ENCODE results near the gene SDC4.

Gene SDC4, protein sequence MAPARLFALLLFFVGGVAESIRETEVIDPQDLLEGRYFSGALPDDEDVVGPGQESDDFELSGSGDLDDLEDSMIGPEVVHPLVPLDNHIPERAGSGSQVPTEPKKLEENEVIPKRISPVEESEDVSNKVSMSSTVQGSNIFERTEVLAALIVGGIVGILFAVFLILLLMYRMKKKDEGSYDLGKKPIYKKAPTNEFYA

DNA sequence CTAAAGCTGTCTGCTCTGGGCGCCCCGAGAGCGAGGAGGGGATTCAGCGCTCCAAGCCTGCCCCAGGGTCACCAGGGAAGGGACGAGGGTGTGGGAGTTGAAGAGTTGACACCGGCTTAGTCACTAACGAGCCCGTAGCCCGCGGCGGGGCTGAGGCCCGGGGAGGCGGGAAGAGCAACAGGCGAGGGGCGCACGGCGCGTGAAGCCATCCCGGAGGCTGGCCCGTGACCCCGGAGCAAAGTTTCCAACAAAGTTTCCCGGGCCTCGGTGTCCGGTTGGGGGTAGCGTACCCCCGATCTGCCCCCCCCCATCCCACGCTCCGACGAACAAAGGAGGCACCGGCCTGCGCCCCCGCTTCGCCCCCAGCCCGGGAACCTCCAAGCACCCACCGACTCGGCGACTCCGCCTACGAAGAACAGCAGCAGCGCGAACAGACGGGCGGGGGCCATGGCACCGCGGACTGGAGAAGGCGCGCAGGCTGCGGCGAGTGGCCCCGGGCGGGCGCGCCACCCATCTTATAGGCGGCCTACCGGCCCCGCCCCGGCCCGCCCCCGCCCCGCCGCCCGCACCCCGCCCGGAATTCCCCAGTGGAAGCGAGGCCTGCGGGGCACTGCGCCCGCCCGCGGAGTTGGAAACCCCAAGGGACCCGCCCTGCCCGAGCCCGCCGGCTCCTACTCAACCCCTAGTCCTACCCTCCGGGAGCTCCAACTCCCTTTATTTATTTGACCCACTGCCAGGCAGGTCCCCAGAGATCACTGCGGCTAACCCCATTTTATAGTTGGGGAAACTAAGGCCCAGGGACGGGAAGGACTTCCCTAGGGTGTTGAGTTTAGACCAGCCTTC lies at the start of gene SDC4:
Gene SDC4 (minus strand): TSS at position 489 of the 843 bp plus-strand sequence. CDS start 40 bp downstream, at position 449.
- peak; percentile 44 for DNase-seq (ENCODE audit: low read depth)

DNA sequence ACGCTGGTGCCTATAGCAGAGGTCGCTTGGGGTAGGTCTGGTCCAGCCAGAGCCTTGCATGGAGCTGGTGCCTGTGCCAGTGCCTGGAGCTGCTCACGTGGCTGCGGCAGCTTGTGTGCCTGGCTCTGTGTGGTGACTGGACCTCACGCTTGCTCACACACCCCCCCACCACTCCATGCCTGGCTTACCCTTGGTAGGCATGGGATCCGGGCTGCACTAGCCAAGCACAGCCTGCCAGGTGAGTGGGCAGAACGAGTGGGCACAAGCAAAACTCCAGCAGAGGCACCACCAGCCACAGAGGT lies 46.8 kb upstream of the SDC4 start:
- DNase-seq (ENCODE audit: low read depth), result no peak

DNA sequence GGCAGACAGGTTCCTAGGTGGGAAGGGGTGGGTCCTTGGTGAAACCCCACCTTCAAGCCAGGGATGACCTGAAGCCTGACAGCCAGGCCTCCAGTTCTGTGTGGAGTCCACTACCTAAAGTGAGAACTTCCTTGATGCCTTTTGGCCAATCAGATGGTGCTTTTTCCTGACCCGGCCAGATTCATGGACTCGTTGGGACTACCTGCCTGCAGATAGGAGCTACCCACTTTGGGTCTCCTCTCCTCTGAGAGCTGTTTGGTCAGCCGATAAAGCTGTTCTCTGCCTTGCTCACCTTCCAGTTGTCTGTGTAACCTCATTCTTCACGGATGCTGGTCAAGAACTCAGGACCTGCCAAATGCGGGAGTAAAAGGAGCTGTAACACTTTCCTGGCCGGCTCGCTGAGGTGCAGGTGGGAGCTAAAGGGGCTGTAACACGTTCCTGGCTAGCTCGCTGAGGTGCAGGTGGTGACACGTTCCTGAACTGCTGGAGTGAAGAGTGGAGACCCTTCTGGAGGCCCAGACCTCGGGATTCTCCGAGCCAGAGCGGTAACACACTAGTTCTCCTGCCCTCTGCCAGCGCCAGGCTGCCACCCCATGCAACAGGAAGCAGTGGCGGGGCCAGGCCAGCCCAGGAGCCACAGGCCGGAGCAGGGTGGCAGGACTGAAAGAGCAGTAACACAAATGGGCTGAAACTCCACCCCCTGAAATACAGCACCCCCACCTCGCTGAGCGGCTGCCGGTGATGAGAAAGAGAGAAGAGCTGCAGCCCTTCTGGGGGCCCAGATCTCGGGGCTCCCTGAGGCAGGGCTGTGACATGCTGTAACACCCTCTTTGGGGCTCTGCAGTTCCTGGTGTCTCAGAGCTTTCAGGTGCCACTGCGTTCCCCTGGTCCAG lies 46.2 kb upstream of the SDC4 start:
- DNase-seq (ENCODE audit: low read depth), result no peak

DNA sequence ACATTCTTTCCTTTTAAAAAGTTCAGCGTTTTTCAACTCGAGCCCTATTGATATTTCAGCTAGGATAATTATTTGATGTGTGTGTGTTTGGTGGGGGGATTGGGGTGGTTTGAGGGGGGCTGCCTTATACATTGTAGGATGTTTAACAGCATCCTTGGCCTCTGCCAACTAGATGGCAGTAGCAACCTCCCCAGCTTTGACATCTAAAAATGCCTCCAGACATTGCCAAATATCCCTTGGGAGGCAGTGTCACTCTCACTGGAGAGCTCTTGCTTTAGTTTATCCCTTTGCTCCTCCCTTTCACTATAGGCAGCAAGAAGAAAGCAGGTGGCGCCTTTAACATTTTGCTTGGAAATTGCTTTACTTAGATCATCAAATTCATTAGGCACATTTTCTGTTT lies 44.5 kb upstream of the SDC4 start:
- no peak for DNase-seq (ENCODE audit: low read depth)

DNA sequence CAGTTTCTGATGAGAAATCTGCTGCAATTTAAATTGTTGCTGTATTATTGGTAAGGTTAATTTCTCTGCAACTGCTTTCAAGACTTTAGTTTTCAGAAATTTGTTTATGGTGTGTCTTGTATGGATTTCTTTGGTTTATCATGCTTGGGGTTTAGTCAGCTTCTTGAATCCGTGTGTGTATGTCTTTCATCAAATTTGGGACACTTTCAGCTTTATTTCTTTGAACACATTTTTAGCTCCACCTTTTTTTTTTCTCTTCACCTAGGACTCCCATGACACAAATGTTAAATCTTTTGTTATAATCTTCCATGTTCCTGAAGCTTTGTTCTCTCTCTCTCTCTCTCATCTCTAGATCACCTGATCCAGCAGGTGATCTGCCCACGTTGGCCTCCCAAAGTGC lies 43.3 kb upstream of the SDC4 start:
- DNase-seq (ENCODE audit: low read depth), result no peak

DNA sequence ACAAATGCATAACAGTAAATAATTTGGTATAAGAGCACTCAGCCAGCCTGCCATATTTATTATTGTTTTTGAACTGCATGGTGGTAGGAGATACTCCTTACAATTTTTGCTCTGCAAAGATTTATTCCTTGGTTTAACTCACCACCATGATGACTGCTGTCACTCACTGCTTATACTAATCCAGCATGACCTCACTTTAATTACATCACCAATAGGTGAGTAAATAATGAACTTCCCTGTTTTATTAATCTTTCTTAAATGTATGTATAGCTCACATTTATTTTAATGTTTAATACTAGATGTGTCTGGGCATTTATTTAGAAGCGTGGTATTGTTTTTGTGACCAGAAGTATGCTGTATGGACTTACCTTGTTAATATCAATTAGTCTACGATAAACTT lies 42.7 kb upstream of the SDC4 start:
- no peak for DNase-seq (ENCODE audit: low read depth)

DNA sequence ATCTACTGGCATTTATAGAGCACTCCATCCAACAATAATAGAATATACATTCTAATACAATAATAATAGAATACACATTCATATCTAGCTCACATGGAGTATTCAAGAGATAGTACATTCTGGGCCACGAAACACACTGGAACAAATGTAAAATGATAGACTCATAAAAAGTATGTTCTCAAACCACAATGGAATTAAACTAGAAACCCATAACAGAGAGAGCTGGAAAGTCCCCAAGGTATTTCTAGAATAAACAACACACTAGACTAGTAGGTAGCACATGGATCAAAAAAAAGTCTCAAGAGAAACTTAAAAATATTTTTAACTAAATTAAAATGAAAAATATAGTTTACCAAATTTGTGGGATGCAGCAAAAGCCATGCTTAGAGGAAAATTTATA lies 39.0 kb upstream of the SDC4 start:
- DNase-seq (ENCODE audit: low read depth), result no peak

DNA sequence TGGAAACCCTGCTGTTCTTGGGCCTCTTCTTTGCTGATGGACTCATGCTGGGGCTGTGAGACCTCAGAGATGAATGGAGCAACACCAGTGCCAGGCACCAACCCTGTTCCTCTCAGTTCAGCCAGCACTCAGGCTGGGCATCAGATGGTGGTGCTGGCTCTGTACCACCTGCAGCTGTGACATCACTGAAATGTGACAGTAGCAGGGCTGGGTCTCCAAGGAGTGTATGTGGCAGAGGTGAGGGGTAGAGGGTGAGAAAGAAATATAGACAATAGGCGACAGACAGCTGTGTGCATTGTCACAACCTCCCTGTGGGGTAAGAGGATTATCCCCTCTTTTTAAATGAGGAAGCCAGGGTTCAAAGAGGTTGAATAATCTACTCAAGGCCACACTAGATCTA lies 30.0 kb upstream of the SDC4 start, which contains the start of gene TP53TG5:
Gene TP53TG5 (minus strand): TSS at position 135 of the 400 bp plus-strand sequence. CDS start 89 bp downstream, at position 46.
- DNase-seq (ENCODE audit: low read depth), result no peak

DNA sequence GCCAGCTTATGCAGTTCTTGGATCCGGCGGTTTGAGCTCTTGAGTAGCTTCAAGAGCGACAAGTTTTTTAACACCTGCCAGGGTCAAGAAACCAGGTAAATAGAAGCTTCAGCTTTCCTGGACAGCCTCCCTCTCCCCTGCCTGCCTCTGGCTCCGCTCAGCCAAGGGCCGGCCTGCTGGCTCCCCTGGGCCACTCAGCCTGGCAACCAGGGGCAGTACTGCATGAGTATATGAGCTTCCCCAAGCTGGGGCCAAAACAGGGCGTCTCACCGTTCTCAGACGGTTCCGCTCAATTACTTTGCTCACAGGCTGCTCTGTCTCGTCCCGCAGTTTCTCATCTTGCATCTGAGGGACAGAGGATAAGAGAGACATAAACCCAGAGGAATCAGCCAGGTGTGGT lies 29.0 kb upstream of the SDC4 start:
- DNase-seq (ENCODE audit: low read depth), result no peak

DNA sequence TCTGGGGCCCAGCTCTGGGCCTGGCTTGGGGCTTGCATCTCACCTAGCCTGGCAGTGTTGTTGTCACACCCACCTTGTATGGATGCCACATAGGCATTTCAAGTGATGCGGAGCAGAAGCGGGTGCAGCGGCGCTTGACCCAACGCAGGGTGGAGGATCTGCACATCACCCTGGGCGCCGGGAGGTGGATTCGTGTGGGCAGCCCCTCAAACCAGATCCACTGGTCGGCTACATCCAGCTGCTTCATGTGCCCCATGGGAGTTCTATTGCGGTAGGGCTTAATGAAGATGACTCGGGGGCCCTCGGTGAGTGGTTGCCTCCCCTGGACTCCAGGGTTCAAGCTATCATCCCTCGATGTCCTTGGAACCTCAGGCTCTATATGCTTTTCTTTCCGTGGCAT lies 26.7 kb upstream of the SDC4 start:
- no peak for DNase-seq (ENCODE audit: low read depth)

DNA sequence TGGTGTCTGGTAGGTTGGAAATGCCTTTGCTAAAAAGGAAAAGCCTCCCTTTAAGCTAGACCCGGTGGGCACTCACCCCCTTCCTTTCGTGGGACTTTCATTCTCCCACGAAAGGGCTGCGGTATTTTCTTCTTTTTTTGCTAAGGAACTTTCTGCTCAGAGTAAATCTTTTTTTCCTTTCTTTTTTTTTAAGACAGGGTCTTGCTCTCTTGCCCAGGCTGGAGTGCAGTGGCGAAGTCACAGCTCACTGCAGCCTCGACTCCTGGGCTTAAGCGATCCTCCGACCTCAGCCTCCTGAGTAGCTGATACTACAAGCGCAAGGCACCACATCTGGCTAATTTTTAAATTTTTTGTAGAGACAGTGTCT lies 25.9 kb upstream of the SDC4 start:
- DNase-seq (ENCODE audit: low read depth), result no peak

DNA sequence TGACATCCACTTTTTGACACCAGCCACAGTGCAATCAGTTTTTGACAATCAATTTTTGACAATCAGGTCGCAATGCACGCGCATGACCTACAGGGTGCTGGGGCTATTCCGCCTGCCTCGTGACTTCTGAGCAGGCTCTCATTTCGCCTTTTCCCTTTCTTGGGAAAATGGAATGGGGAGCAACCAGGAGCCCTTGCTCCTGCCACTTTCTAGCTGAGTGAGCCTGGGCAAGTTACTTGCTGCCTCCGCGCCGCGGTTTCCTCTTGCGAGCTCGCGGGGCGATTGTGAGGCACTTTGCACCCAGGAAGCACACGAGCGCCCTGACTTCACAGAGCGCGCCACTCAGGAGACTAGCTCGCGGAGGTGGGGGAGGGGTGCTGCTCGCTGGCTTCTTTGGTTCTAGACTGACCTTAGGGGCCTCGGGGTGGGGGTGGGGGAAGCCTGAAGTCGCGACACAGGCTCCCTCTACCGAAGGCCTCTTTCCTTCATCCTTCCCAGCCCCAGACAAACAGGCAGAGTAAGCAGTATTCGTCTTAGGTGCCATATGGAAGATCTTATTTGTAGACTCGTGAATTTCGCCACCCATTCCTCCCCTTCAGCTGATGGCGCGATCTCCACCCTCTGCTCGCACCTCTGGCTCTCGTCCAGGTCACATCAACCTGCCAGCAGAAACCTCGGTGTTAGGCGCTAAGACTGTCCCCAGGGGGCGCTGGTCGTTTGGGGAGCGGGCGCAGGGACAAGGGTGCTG lies 25.3 kb upstream of the SDC4 start:
- peak; percentile 84 for DNase-seq (ENCODE audit: low read depth)

DNA sequence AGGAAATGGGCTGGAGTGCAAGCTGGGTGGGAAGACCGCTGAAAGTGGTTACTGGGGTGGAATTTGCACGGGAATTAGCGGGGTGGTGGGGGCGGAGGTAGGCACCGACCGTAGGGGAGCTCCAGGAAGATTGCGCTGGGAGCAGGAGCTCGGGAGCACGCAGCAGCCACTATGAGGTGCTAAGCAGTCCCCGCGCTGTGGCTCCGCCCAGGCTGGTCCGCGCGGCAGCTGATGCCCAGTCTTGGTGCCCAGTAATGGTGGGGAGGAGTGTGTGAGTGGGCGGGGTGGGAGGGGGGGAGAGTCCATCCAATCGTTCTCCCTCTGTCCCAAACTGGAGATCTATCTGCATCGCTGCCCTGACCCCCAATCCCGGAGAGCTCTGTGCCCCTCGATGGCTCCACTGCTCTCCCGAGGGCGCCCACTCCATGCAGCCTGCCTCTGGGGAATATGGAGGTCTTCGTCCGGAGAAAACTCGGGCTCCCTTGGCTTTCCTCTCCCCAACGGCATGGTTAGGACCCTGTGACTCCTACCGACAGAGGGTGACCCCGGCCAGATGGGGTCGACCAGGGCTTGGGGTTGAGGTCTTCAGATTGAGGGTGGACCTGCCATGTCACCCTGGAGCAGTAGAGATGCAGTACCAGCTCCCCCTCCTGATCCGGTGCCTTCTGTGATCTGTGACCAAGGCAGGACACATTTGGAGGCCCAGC lies 24.6 kb upstream of the SDC4 start:
- DNase-seq (ENCODE audit: low read depth), result no peak

DNA sequence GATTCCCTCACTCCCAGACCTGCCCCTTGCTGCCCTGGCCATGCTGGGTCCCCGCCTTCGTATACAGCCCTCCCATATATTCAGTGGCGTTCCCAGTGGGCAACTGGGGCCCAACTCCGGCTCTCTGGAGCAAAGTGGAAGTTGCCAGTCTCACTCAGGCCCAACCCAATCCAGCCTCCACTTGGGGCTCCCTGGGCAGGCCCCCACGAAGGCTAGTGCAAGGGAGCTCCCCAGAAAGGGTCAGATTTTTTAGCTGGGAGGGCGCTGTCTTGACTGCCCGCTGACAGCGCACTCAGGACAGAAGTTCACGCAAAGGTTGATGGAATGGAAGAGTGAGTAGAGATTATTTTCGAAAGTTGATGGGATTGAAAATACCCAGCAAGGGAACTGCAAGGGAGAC lies 24.0 kb upstream of the SDC4 start:
- no peak for DNase-seq (ENCODE audit: low read depth)

DNA sequence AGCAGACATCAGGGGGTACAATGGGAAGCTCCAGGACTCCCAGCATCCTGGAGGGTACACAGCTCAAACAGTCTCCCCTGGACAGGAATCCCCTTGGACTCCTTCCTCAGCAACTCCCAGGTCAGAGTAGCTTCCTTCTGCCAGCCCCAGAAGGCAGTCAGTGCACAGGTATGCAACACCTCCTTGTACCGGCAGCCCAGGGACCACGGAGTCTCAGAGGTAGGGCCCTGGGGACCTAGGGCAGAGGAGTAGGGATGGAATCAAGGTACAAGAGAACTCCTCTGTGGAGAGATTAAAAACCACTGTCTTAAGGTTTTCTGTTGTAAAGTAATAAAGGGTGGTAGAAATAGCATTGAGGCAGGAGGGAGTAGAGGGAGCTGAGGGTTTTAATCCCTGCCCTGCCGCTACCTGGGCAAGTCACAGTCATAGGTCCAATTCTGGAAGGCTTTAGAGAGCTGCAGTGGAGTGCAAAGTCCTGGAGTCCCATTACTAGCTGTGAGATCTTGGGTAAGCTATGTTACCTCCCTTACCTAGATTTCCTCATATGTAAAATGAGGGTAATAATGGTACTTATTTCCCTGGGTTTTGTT lies 22.4 kb upstream of the SDC4 start:
- no peak for DNase-seq (ENCODE audit: low read depth)

DNA sequence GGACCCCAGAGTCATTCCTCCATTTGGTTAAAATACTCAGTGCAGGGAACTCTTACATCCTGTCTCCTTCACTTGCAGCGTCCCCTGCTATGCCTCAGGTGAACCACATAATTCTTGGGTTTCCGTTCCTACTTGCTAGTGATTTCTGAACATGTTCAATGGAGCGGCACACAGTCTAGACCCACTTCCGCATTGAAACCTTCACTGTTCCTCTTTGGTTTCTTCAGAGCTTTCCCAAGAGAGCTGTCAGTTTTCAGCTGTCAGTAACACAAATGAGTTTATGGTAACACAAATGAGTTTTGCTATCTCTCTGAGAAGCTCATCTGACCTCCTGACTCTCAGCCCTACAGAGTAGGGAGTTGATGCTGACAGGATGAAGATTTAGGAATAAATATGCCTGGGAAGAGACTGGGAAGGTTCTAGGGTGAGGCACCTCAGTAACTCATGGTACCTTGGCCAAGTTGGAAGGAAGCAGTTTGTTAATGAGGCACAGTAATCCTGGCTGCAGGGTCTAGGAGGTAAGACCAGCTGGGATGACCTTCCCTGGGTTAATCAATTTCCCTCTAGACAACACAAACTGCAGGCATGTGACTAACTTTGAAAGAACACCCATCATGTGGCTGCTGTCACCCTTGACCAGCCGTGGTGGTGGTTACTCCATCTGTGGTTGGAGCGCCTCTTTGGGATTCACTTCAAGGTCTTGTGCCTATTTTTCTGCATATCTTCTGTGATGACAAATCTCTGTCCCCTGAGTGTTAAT lies 20.2 kb upstream of the SDC4 start:
- DNase-seq (ENCODE audit: low read depth), result no peak

DNA sequence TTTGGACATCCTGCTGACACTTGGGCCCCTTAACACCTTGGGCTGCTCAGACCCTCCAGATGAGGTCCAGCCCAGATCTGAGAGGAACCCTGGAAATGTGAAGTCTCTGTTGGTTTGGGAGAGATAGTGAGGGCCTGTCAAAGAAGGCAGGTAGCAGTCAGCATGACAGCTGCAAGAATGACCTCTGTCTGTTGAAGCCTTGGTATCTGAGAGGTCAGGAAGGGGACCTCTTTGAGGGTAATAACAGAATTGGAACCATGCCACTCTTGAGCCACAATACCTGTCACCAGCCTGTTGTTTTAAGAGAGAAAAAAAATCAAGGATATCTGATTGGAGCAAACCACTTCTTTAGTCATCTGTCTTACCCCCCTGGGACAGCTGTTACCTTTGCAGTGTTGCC lies 18.9 kb upstream of the SDC4 start:
- DNase-seq (ENCODE audit: low read depth), result no peak

DNA sequence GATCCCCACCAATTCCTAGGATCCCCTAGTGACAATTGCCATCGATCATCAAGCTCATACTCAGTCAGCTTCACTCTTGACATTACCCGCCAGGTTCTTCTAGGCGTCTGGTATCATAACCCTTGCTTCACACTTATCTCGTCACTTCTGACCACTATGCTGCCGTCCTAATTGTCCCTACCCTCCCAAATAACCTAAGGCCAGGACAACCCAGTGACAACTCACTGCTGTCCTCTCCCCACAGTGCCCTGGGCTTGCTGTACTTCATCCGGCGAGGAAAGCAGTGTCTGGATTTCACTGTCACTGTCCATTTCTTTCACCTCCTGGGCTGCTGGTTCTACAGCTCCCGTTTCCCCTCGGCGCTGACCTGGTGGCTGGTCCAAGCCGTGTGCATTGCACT lies 18.4 kb upstream of the SDC4 start:
- DNase-seq (ENCODE audit: low read depth), result no peak

DNA sequence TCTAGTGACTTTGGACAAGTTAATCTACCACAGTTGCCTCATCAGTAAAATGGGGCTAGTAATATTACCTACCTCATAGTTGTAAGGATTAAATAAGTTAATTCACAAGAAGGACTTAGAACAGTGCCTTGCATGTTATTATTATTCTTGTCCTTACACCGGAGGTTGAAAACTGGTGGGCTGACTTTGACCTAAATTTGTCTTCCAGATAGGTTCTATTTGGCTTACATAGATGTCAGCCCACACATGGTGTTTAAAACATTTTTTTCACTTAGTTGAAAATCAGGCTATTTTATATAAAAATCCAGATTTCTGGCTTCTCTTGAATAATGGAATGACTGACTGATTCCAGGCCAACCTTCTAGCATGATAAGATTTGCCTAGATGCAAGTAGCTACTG lies 18.0 kb upstream of the SDC4 start:
- no peak for DNase-seq (ENCODE audit: low read depth)

DNA sequence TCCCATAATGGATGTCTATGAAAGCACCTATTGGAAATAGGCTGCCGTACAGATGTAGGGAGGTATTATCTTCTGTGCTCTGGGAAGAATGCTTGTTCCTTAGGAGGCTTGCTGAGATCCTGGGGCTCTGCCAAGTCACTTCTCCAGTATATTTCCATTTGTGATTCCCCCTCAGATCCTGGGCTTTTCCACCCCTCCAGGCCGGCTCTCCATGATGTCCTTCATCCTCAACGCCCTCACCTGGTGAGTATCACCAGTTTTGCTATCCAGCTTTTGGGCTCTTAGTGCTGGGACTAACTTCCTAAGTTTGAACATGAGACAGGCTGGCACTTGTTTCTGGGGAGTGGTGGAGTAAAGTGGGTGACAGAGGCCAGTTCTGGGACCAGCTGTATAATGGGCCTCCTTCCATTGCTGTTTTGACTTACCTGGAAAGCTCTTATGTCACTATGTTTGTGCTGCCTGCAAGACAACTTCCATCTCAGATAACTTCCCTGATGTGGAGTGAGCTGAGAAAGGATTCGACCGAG lies 17.3 kb upstream of the SDC4 start:
- DNase-seq (ENCODE audit: low read depth), result no peak
